Measurements from ENCODE around the gene SOS2. TPM values are rescaled to one million over a fixed set of nuclear protein-coding genes. Genes with fewer than 3 reads are reported as not detected.
A peak's percentile ranks its signal among the peaks of the same experiment; 100 is the strongest.

SOS2 gene
- total and polyA plus RNA-seq, 10 of the 15 experiments (the other 5 are each of a cell fraction or from before 2014, with no cell fraction given) = 2.1 to 16.8 (median 8.4) TPM

- Histone ChIP-seq H3K4me2 (ENCODE audit: control insufficient read depth, insufficient read depth) (no peak overlapping the region), H3K79me2 (ENCODE audit: control insufficient read depth, insufficient read depth, low read length) (peaks cover 23% of the 10 kb centered on the region), H3K27ac (ENCODE audit: control insufficient read depth, insufficient read depth) (no peak overlapping the region), H3K9me3 (replicated peaks; ENCODE audit: control insufficient read depth, insufficient read depth, low read length) (peaks cover 4% of the 10 kb centered on the region; the same call in 1 of the 3 replicates), H3K4me3 (no peak overlapping the region), H3K9ac (ENCODE audit: control insufficient read depth, insufficient read depth, low read length) (no peak overlapping the region), H3K36me3 (ENCODE audit: control insufficient read depth in 2 of 2, insufficient read depth in 2 of 2, low read length in 1 of 2) (no peaks in the 10 kb centered on the region), H4K20me1 (ENCODE audit: control insufficient read depth, insufficient read depth) (no peaks in the 10 kb centered on the region), H2AFZ (ENCODE audit: control insufficient read depth, low read depth, low read length) (no peak overlapping the region), H3K4me1 (ENCODE audit: control insufficient read depth, insufficient read depth, low read length) (peaks cover 8% of the 10 kb centered on the region), H3K27me3 (replicated peaks in 1 of 2; ENCODE audit: control insufficient read depth in 2 of 2, insufficient read depth in 2 of 2, low read length in 1 of 2) (no peaks in the 10 kb centered on the region)
- POLR2A ChIA-PET = interaction anchor here (1.1 kb wide), 1 partner anchor 82 kb away, joined by 3 read pairs; no protein-coding TSS in a partner anchor
- in situ Hi-C loops (cut with MboI) (no loop called here), intact Hi-C loops (cut with micrococcal nuclease; ENCODE audit: unreplicated experiment) (loop anchor here (5.0 kb wide), 4 partner anchors 116 to 589 kb away; partner anchors contain the start of genes MAP4K5 and VCPKMT)
- CTCF ChIA-PET = interaction anchor here (0.9 kb wide), 1 partner anchor 27 kb away, joined by 3 read pairs; no protein-coding TSS in a partner anchor
- SMC1A ChIA-PET (ENCODE audit: uncharacterized antibody, unreplicated experiment) = interaction anchor here (1.0 to 1.3 kb wide), 2 partner anchors 78 to 116 kb away, joined by 3 read pairs; no protein-coding TSS in a partner anchor
- RAD21 ChIA-PET (ENCODE audit: unreplicated experiment) = no interaction called here
- no peak for DNase-seq (ENCODE audit: low read depth, low spot score)
- 47% methylated on average over 14 of the region's 14 CpGs for WGBS (ENCODE audit: insufficient coverage, insufficient replicate concordance, low lambda C conversion rate, missing lambda C conversion rate)
- FAIRE-seq = no peak
- no peak for ATAC-seq
- no peak for TF ChIP-seq YBX1 (IDR thresholded peaks at IDR 0.05)
- no peak for TF ChIP-seq BMI1 (IDR thresholded peaks at IDR 0.05; ENCODE audit: borderline replicate concordance)
- TF ChIP-seq SMC3 (IDR thresholded peaks at IDR 0.05; ENCODE audit: borderline replicate concordance, low read length) = no peak
- no TSS peak for BruUV-seq (replicated peaks)
These were observed 2.0 kb upstream of the SOS2 start for GRCh38 chr14:50233166-50233950.

- intact Hi-C loops (cut with micrococcal nuclease; ENCODE audit: unreplicated experiment) = loop anchor here (5.0 kb wide), 4 partner anchors 115 to 590 kb away; partner anchors contain the start of genes MAP4K5 and VCPKMT
- in situ Hi-C loops (cut with MboI) = no loop called here
- peaks cover 30% of the 10 kb centered on the region for H3K79me2 ChIP-seq (ENCODE audit: control insufficient read depth, insufficient read depth, low read length)
- WGBS (ENCODE audit: insufficient coverage, insufficient replicate concordance, low lambda C conversion rate, missing lambda C conversion rate) = 65% methylated on average over 13 of the region's 13 CpGs
- POLR2A ChIA-PET = no interaction called here
- peaks cover 3% of the 10 kb centered on the region for H3K4me1 ChIP-seq (ENCODE audit: control insufficient read depth, insufficient read depth, low read length)
- no peak for TF ChIP-seq ZNF687 (IDR thresholded peaks at IDR 0.05)
- TF ChIP-seq MLLT1 (IDR thresholded peaks at IDR 0.05) = peak; percentile 75
- H3K4me3 ChIP-seq = peak overlapping the region; percentile 75
- H3K36me3 ChIP-seq (ENCODE audit: control insufficient read depth in 2 of 2, insufficient read depth in 2 of 2, low read length in 1 of 2) = no peaks in the 10 kb centered on the region
- H2AFZ ChIP-seq (ENCODE audit: control insufficient read depth, low read depth, low read length) = peak overlapping the region; percentile 87
- peaks cover 4% of the 10 kb centered on the region; the same call in 1 of the 3 replicates for H3K9me3 ChIP-seq (replicated peaks; ENCODE audit: control insufficient read depth, insufficient read depth, low read length)
- H4K20me1 ChIP-seq (ENCODE audit: control insufficient read depth, insufficient read depth) = no peaks in the 10 kb centered on the region
- CTCF ChIA-PET = interaction anchor here (0.9 kb wide), 1 partner anchor 28 kb away, joined by 3 read pairs; no protein-coding TSS in a partner anchor
- SMC1A ChIA-PET (ENCODE audit: uncharacterized antibody, unreplicated experiment) = interaction anchor here (1.4 kb wide), 1 partner anchor 118 kb away, joined by 3 read pairs; no protein-coding TSS in a partner anchor
- DNase-seq (ENCODE audit: low read depth, low spot score) (no peak), ATAC-seq (no peak), FAIRE-seq (no peak)
- peak overlapping the region; percentile 53 for H3K4me2 ChIP-seq (ENCODE audit: control insufficient read depth, insufficient read depth)
- RAD21 ChIA-PET (ENCODE audit: unreplicated experiment) = interaction anchor here (1.1 to 1.7 kb wide), 2 partner anchors 21 to 380 kb away, joined by 3 read pairs; partner anchors contain the start of gene NEMF
- no TSS peak for BruUV-seq (replicated peaks)
- H3K9ac ChIP-seq (ENCODE audit: control insufficient read depth, insufficient read depth, low read length) = peak overlapping the region; percentile 82; the same call in 1 of the 2 replicates
- no peaks in the 10 kb centered on the region for H3K27me3 ChIP-seq (replicated peaks in 1 of 2; ENCODE audit: control insufficient read depth in 2 of 2, insufficient read depth in 2 of 2, low read length in 1 of 2)
- peak overlapping the region; percentile 73 for H3K27ac ChIP-seq (ENCODE audit: control insufficient read depth, insufficient read depth)
These were observed 881 bp upstream of the SOS2 start for GRCh38 chr14:50232276-50232642.
